H4 (cell line): Measurements from ENCODE around the gene GCDH. TPM values are rescaled to one million over a fixed set of nuclear protein-coding genes. Genes with fewer than 3 reads are reported as not detected.
"Not testable (repeated sequence)": the region's sequence is repeated elsewhere in the genome, so short reads cannot be mapped to it uniquely, and the experiment has no call there.

ENCODE experiments used
- DNase-seq: peaks from one replicate; pipeline ENCODE4 v3.0.0-alpha.2; 2015; ENCODE audit warnings: low spot score
- total RNA-seq: library from RNA; depleted of rRNA; stranded (reverse); fragments of >200 nt; shearing (Covaris generic); gene quantifications from 2 replicates; pipeline ENCODE4 v1.2.3, GENCODE V29; 2014

The GCDH gene
- total RNA-seq, 1 experiment from 2014 or later = 38.3 TPM

- DNase-seq = no peak
These were observed 17.7 kb upstream of the GCDH start for GRCh38 chr19:12872941-12873890.

- DNase-seq = no peak
These were observed 16.8 kb upstream of the GCDH start for GRCh38 chr19:12873891-12874745.

DNA sequence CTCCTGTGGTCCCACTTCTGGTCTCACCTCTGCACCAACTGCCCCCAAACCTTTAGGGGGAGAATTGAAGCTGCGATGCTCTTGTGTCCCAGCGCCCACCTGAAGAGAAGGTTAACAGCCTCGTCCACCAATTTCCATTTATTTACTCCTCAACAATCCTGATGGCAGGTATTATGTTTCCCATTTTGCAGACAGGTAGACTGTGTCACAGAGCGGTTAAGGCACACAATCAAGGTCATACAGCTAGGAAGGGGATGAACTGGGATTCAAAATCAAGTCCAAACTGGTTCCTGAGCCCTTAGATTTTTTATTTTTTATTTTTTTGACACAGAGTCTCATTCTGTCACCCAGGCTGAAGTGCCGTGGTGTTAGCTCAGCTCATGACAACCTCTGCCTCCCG is 15.9 kb upstream of the GCDH start:
- DNase-seq = no peak

GRCh38 chr19:12880551-12881171 is 10.3 kb upstream of the GCDH start:
- DNase-seq = no peak

- DNase-seq = peak; percentile 97
These were observed 9.7 kb upstream of the GCDH start, which contains the start of gene DNASE2 for GRCh38 chr19:12881172-12881808. TSS of gene DNASE2 (minus strand) at chr19:12881449. CDS start at chr19:12881375, 74 bp downstream.

DNA sequence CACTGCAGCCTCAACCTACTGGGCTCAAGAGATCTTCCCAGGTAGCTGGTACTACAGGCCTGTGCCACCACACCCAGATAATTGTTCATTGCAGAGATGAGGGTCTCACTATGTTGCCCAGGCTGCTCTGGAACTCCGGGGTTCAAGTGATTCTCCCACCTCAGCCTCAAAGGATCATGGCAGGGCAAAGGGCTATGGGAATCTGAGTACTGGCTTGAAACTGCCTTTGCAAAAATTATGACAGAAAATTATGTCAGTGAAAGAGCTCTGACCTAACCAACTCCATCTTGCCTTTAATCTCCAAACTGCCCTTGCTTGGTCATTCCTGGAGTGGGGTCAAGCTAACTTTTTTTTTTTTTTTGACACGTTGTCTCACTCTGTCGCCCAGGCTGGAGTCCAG is 8.4 kb upstream of the GCDH start:
- DNase-seq = no peak

- no peak for DNase-seq
These were observed 6.8 kb upstream of the GCDH start for GRCh38 chr19:12884202-12884601.

GRCh38 chr19:12884627-12884925 is 6.4 kb upstream of the GCDH start:
- DNase-seq = no peak

- no peak for DNase-seq
These were observed 5.8 kb upstream of the GCDH start for GRCh38 chr19:12884926-12885748.

GRCh38 chr19:12885749-12886650 is 5.0 kb upstream of the GCDH start:
- no peak for DNase-seq

- no peak for DNase-seq
These were observed 4.3 kb upstream of the GCDH start for GRCh38 chr19:12886651-12886968.

GRCh38 chr19:12886969-12887747 is 3.8 kb upstream of the GCDH start, which contains the start of gene KLF1:
TSS of gene KLF1 (minus strand) at chr19:12887201. CDS start at chr19:12887140, 61 bp downstream.
- DNase-seq = no peak

GRCh38 chr19:12888006-12888603 is 2.9 kb upstream of the GCDH start:
- no peak for DNase-seq

GRCh38 chr19:12890299-12890786 is 617 bp upstream of the GCDH start:
- not testable (repeated sequence) for DNase-seq

- DNase-seq = no peak
These were observed 627 bp downstream of the GCDH start for GRCh38 chr19:12891553-12892021.

GRCh38 chr19:12893582-12893981 is 2.6 kb downstream of the GCDH start:
- DNase-seq = no peak

GRCh38 chr19:12896460-12896859 is 5.5 kb downstream of the GCDH start:
- DNase-seq = no peak

DNA sequence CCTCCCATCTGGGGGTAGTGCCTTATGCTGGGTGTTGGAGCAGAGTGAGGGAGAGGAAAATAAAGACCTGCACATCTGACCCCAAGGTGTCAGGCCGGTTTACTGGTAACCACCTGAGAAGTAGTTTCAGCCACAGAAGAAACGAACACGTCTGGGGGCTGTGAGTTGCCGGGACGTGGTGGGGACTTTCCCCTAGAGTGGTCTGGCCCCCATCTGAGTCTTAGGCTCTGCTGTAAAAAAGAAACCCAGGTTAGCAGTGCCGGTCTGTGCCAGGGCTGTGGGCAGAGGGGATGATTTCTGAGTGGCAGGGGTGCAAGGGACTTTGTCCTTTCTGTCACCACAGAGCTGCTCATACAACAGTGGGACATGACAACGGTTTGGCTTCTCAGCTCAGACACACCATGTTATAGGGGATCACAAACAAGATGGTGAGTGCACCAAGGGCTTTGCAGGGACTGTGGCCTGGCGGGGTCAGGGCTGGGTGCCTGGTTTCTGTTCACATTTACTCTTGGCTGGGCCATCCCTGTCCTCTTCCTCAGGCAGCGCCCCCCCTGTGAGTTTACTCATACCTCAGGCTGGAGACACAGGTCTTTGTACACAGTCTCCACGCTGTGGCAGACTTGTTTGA is 9.0 kb downstream of the GCDH start:
- no peak for DNase-seq
